ENCODE results near the gene DNHD1. TPM values are rescaled to one million over a fixed set of nuclear protein-coding genes. Genes with fewer than 3 reads are reported as not detected.

DNHD1 gene
- total and polyA plus RNA-seq, 2 of the 13 experiments (the other 11 are each of a cell fraction or from before 2014, with no cell fraction given), result 2.7 to 9.3 TPM

DNA sequence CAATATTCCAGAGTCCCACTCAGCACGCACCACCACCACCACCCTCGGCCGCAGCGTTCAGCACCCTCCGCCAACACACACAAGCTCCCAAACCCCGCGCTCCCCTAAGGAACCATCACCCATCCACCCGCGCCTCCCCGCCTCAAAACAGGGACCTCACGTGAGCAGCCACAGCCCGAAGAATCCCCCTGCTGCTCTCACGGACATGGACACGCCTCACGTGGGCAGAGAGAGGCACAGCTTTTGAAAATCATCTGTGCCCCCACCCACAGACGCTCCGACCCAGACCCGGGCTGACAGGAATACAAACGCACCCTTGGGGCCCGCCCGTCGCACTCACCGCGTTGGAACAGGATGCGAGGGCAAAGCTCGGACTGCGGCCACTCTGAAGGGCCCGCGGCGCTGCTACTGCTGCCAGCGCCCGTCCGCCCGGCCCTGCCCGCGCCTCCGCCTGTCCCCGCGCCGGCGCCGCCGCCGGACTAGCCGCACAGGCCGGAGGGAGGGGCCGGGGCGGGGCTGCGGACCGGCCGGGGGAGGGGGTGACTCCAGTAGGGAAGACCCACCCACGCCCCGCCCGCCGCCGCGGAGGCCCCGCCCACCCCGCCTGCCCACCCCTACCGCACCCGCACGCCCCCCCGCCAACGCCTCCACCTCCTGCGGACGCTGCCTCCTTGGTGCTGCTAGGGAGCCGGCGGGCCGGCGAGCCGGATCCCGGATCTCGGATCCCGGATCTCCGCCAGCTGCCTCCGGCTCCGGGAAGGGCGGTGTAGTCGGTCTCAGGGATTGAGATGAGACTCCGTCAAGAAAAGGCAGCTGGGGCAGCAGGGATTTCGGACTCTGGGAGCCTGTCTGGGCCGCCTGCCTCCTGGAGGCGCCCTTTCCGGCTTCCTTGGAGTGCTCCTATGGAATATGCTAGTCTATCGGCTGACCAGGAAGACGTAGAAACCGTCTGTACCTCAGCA, 23.3 kb upstream of the DNHD1 start, which contains the start of gene TRIM3 (continued):
- TF ChIP-seq ZNF225 (CRISPR knock-in tag; IDR thresholded peaks at IDR 0.05) (no peak), RAD21 (CRISPR knock-in tag; IDR thresholded peaks at IDR 0.05) (0 out of 2 replicates have a peak, but pooled peaks have one; percentile 18), HNRNPLL (IDR thresholded peaks at IDR 0.05; ENCODE audit: low read depth, low read length, poor library complexity, severe bottlenecking) (peak; percentile 70), ZNF687 (CRISPR knock-in tag; IDR thresholded peaks at IDR 0.05) (peak; percentile 73; the same call in 1 of the 2 replicates), ISL2 (CRISPR knock-in tag; IDR thresholded peaks at IDR 0.05) (no peak)
- TF ChIP-seq, protein P1, sequence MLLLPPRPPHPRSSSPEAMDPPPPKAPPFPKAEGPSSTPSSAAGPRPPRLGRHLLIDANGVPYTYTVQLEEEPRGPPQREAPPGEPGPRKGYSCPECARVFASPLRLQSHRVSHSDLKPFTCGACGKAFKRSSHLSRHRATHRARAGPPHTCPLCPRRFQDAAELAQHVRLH (CRISPR knock-in tag; IDR thresholded peaks at IDR 0.05; ENCODE audit: borderline replicate concordance, low read depth), result no peak
- TF ChIP-seq, protein P2, sequence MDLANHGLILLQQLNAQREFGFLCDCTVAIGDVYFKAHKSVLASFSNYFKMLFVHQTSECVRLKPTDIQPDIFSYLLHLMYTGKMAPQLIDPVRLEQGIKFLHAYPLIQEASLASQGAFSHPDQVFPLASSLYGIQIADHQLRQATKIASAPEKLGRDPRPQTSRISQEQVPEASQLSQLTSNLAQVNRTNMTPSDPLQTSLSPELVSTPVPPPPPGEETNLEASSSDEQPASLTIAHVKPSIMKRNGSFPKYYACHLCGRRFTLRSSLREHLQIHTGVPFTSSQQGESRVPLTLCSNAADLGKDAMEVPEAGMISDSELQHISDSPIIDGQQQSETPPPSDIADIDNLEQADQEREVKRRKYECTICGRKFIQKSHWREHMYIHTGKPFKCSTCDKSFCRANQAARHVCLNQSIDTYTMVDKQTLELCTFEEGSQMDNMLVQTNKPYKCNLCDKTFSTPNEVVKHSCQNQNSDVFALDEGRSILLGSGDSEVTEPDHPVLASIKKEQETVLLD (CRISPR knock-in tag; IDR thresholded peaks at IDR 0.05; ENCODE audit: low read depth), result 0 out of 2 replicates have a peak, but pooled peaks have one; percentile 44

Measured in HepG2 (cell line).